HuH-7.5 (cell line): ENCODE measurements around the gene ATP9B.

ENCODE experiments used
- DNase-seq: peaks from one replicate; pipeline ENCODE4 v3.0.0; 2011; ENCODE audit warnings: low spot score

ATP9B gene

GRCh38 chr18:79410731-79411613, 341.8 kb downstream of the ATP9B start:
- DNase-seq = no peak

GRCh38 chr18:79411614-79412526, 342.7 kb downstream of the ATP9B start:
- DNase-seq = no peak

- DNase-seq = no peak
These were observed 343.8 kb downstream of the ATP9B start for GRCh38 chr18:79413025-79413424.

DNA sequence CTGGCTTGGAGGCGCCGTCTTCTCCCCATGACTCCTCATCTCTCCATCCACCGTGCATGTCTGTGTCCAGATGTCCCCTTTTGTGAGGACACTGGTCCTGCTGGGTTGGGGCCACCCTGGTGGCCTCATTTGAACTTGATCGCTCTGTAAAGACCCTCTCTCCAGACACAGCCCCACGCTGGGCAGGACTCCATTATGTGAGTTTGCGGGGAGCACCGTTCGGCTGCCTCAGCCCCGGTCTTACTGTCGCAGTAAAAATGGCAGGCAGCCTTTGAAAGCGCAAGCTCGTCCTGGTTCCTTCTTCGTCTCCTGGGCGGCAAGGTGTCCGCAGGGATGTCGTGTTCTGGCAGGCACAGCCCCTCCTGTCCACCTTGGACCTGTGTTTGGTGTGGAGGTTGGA, 344.2 kb downstream of the ATP9B start:
- no peak for DNase-seq

DNA sequence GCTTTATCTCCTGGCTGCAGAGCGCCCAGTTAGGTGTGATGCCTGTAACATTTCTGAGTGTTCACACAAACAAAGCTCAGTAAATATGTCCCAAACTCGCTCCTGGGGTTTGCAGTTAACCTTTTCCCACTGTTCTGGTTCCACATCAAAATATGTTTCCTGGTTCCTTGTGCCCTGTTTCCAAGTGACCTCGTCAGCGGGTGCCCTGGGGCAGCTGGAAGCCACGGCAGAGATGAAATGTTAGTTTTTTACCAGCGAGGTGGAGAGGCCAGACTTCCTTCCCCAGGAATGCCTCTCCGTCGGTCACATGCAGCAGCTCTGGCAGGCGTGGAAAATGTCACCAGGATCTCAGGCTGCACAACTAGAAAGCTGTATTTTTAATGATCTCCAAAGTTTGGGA, 344.7 kb downstream of the ATP9B start:
- DNase-seq = no peak

GRCh38 chr18:79416022-79416676, 347.0 kb downstream of the ATP9B start:
- no peak for DNase-seq

GRCh38 chr18:79416677-79417052, 347.5 kb downstream of the ATP9B start:
- DNase-seq = no peak

DNA sequence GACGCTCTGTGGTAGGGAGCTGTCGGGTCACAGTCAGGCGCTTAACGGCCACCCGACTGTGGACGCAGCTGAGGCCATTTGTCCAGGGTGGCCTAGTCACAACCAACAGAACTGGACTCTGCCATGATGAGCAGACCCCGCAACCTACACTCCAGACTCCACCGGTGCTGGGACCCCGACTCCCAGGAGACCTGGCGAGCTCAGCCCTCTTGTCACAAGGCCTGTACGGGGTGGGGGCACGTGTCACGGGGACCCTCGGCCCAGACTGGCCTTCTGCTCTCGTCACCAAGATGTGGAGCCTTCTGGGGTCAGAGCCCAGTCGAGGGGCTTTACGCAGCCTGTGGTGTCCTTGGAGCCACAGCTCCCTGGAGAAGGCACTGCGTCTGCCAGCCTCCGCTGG, 349.0 kb downstream of the ATP9B start:
- DNase-seq = no peak

DNA sequence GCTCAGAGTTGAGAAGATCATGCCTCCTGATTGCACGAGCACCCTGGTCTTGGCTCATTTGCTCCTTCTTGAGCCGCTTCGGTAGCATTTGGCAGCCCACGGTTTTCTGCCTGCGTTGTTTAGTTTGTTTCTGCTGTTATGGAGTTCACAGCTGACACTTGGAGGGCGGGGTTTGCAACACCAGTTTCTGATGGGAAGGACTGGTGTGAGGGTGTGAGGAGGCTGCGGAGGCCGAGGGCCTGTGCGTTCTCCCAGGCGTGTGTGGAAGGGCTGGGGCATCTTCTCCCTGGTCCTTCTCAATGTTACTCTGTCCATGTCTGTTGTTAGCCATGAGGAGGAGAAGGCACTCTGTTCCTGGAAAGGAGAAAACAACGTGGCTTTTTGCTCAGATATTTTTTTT, 349.4 kb downstream of the ATP9B start:
- no peak for DNase-seq

- DNase-seq = no peak
These were observed 351.0 kb downstream of the ATP9B start for GRCh38 chr18:79420033-79420745.

DNA sequence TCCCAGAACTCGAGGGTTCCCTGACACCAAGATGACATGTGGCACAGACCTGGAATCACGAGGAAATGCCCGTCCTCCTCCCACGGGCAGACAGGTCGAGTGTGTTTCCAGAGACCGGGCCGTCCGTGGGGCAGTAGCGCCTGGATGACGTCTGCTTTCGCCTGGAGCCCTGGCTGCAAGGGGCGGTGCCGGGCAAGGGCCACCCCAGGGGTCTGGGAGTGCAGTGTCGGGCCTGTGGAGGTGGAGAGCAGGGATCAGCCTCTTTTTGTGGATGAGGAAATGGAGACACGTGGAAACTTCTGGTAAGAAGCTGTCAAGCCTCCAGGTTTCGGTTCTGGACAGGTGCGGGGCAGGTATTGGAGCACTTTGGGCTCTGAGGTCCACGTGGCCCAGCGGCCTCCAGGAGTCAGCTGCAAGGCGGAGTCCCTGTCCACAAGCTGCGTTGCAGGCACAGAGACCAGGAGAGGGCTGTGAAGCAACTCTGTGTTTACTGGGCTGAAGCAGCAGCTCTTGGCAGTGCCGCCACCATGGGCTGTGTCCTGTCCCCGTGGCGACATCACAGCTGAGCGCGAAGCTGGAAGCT, 352.2 kb downstream of the ATP9B start:
- no peak for DNase-seq

DNA sequence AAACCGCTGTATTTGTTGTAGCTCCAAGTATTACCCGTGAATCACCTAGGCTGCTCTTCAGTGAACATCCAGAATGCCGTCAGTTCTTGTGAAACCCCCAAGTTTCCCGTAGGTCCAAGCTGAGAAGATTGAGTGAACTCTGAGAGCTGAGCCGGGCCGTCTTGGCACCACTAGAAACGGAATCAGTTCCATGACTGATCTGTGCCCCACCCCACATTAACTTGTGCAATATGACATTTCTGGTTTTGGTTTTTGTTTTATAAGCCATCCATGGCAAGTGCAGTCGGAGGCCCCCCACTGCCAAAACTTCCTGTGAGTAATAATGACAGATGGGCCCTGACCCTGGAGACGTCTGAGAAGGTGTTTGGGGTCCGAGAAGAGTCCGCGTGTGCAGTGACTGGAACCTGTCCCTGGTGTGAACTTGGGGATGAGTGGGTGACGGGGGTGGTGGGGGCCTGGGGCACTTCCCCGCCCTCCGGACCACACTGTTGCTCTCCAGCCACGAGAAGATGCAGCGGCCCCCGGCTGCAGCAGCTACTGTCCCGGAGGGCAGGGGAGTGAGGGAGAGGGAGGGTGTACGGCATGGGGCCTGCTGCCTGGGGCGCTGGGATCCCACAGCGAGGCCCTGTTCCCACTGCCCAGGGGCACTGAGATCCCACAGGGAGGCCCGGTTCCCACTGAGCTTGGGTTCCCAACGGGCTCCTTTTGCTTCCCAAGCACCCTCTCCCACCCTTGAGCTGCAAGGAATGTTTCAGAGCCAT, 353.0 kb downstream of the ATP9B start:
- DNase-seq = no peak

DNA sequence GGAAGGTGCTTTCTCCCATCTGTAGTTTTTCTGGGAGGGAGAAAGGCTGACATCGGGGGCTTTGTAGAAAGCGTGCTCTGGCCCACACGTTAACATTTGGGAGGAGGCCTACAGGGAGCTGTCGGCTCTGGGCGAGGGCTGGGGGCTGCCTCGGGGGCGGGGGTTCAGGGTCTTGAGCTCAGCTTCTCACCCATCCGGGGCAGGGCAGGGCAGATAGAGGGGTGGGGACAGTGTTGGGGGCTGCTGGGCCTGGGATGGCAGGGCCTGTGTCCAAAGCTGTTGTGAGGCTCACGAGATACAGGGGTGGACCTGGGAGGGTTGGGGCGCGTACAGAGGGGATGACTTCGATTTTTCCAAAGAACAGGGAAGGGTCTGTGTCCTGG, 353.6 kb downstream of the ATP9B start:
- DNase-seq = no peak

DNA sequence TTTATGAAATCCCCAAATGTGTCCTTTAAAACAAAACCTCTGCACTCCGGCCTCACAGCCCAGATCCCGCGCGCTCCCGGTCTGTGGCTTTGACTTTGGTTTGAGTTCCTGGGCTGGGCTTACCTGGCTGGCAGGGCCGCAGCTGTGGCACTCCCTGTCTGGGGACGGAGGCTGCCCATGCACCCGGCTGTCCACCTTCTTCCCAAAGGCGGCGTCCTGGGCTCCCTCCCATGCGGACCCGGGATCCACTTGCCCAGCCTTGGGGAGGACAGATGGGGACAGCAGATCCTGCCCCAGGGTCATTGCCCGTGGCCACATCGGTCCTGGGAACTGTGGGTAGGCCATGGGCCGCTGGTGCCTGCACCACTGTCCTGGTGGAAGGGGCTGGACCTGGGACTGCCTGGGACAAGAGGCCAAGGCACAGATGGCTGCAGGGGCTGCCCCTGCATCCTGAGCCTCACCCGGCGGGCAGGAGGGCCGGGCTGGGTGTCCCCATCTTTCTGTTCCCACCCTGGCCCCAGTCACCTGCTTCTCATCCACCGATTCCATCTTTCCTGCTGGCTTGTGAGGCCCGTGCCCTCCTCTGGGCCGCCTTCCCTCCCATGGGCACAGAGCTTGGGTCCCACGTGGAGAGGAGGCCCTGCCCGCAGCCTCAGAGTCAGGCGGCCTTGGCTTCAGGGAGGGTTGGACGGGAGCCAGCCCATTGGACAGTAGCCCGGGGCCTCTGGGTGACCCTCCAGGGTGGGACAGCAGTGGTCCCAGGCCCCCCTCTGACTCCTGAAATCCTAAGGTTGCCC, 354.2 kb downstream of the ATP9B start:
- no peak for DNase-seq

DNA sequence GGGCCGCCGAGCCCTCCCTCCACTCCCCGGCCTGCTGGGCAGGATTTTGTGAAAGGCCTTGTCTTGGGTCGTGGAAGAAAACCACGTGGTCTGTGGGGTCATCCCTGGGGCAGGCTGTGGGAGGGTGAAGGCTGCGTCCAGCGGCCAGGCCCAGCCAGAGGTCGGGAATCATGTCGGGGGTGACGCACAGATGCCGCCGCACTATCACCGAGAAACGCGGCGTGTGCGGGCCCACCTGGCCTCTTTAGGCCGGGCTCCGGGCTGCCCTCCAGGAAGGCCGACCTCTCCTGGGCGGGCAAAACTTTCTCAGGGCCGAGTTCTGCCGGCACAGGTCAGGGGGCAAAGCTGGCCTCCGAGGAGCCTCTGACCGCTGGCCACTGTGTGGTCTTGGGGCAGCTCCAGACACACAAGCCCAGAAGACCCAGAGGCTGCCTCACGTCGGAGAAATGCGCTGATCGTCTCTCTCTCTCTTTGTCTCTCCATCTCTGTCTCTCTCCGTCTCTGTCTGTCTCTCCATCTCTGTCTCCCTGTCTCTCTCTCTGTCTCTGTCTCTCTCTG, 354.9 kb downstream of the ATP9B start:
- DNase-seq = no peak

DNA sequence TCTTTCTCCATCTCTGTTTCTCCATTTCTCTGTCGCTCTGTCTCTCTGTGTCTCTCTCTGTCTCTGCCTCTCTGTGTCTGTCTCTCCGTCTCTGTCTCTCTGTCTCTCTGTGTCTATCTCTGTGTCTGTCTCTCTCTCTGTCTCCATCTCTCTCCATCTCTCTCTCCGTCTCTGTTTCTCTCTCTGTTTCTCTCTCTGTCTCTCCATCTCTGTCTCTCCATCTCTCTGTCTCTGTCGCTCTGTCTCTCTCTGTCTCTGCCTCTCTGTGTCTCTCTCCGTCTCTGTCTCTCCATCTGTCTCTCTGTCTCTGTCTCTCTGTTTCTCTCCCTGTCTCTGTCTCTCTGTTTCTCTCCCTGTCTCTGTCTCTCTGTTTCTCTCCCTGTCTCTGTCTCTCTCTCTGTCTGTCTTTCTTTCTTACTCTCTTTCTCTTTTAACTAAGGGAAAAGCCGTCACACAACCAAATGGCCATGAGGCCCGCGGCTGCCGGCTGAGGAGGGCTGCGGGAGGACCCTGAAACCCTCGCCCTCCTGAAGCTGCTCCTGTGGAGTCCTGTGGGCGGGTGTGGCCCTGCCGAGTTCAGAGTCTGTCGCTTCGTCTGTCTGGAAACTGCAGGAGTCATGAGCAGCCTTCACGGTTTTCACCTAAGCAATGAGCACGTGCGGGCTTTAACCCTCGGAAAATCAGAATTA, 355.8 kb downstream of the ATP9B start:
- DNase-seq = no peak

- no peak for DNase-seq
These were observed 356.3 kb downstream of the ATP9B start for GRCh38 chr18:79425569-79425886.

DNA sequence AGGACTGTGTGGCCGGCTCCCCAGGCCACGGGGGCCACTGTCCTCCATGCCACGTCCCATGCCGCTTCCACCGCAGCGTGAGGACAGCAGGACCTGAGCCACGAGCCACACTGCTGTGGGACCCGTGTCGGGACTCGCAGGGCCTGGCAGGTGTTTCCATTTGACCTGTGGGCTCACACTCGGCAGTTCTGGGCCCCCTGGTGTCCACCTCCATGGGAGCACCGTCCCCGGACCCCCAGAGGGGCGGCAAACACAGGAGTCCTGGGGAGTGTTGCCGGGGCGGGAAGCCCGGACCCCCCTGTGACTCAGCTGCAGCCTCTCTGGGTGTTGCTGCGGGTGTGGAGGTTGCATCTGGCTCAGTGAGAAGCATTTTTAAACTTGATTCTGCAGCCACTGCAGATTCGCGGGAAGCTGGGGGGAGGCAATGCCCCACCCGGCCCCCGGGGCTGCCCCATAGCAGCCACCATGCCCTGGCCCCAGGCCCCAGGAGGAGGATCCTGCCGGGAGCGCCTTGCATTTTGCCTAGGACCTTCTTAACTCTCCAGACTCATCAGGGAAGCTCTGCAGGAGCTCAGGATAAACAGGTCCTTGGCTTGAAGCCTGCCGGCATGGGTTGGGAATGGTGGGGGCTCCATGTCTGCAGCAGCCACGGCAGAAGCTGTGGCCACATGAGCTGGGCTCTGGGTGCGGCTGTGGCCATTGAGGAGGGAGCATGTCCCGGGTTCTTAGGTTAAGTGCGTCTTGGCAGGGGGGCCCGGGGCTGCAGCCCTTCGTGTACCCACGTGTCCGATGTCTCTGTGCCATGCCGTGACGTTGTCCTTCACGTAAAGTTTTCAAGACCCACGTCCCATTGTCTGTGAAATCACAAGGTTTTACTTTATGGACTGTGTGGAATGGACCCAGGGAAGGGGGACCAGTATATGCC, 357.4 kb downstream of the ATP9B start:
- DNase-seq = no peak
